DMS53 treated with DMSO at 0.1 percent for 48 hours (cell line): ENCODE results near the gene AARS2.
"Not testable (repeated sequence)": the region's sequence is repeated elsewhere in the genome, so short reads cannot be mapped to it uniquely, and the experiment has no call there.

Experiments
- DNase-seq: peaks from one replicate; lab custom pipeline; 2025; ENCODE audit not compliant: unreplicated experiment; lab: John Stamatoyannopoulos, UW

The AARS2 gene

GRCh38 chr6:44312901-44313788 is at the start of gene AARS2:
Gene AARS2 (minus strand): TSS chr6:44313347. CDS start chr6:44313323, 24 bp downstream.
- peak; percentile 58 for DNase-seq

GRCh38 chr6:44361947-44362346 is 48.8 kb upstream of the AARS2 start:
- no peak for DNase-seq

GRCh38 chr6:44359973-44360372 is 46.8 kb upstream of the AARS2 start:
- DNase-seq: no peak

GRCh38 chr6:44356487-44356886 is 43.3 kb upstream of the AARS2 start:
- DNase-seq: no peak

- no peak for DNase-seq
These were observed 42.5 kb upstream of the AARS2 start for GRCh38 chr6:44355640-44356039.

- no peak for DNase-seq
These were observed 40.2 kb upstream of the AARS2 start for GRCh38 chr6:44353336-44353735.

GRCh38 chr6:44352259-44352658 is 39.1 kb upstream of the AARS2 start:
- DNase-seq: no peak

- not testable (repeated sequence) for DNase-seq
These were observed 37.5 kb upstream of the AARS2 start for GRCh38 chr6:44350650-44350994.

GRCh38 chr6:44349904-44350649 is 36.9 kb upstream of the AARS2 start:
- DNase-seq: no peak

GRCh38 chr6:44346818-44347217 is 33.7 kb upstream of the AARS2 start:
- not testable (repeated sequence) for DNase-seq

- no peak for DNase-seq
These were observed 29.3 kb upstream of the AARS2 start, which contains the start of gene SPATS1 for GRCh38 chr6:44342489-44342888. Gene SPATS1 (plus strand): TSS chr6:44342650. CDS start chr6:44343096, 446 bp downstream.

- no peak for DNase-seq
These were observed 28.9 kb upstream of the AARS2 start for GRCh38 chr6:44342052-44342451.

GRCh38 chr6:44341095-44341890 is 28.1 kb upstream of the AARS2 start:
- DNase-seq: no peak

- no peak for DNase-seq
These were observed 26.8 kb upstream of the AARS2 start for GRCh38 chr6:44339763-44340625.

- DNase-seq: no peak
These were observed 26.2 kb upstream of the AARS2 start for GRCh38 chr6:44339301-44339700.

- DNase-seq: peak; percentile 58
These were observed 25.3 kb upstream of the AARS2 start for GRCh38 chr6:44338228-44339122.

- no peak for DNase-seq
These were observed 22.5 kb upstream of the AARS2 start for GRCh38 chr6:44335631-44336030.

- DNase-seq: no peak
These were observed 20.8 kb upstream of the AARS2 start for GRCh38 chr6:44333942-44334341.

- no peak for DNase-seq
These were observed 20.2 kb upstream of the AARS2 start for GRCh38 chr6:44333273-44333919.
